ENCODE results near the gene PLXND1. TPM values are rescaled to one million over a fixed set of nuclear protein-coding genes. Genes with fewer than 3 reads are reported as not detected.
A peak's percentile ranks its signal among the peaks of the same experiment; 100 is the strongest.

The PLXND1 gene
- total RNA-seq, 4 donors from 2014 or later, result 13.1 to 305 (median 48.2) TPM

GRCh38 chr3:129525341-129525968 is 81.0 kb downstream of the PLXND1 start:
- no peak for TF ChIP-seq CTCF (IDR thresholded peaks at IDR 0.05)
- no peak for TF ChIP-seq POLR2A (IDR thresholded peaks at IDR 0.05)
- no peak for DNase-seq
- peaks cover 0 to 4% (median 0%) of the 10 kb centered on the region in 4 donors for H3K4me1 ChIP-seq
- peak overlapping the region in 1 of 4 donors; percentile 38 for H3K27ac ChIP-seq
- H3K9me3 ChIP-seq, result no peaks in the 10 kb centered on the region
- H3K27me3 ChIP-seq, result no peaks in the 10 kb centered on the region
- H3K36me3 ChIP-seq, result no peaks in the 10 kb centered on the region
- no peak overlapping the region for H3K4me3 ChIP-seq

GRCh38 chr3:129524081-129524480 is 82.4 kb downstream of the PLXND1 start:
- TF ChIP-seq POLR2A (IDR thresholded peaks at IDR 0.05), result no peak
- TF ChIP-seq CTCF (IDR thresholded peaks at IDR 0.05), result no peak
- Histone ChIP-seq H3K27me3 (no peaks in the 10 kb centered on the region), H3K4me3 (no peak overlapping the region), H3K4me1 (peaks cover 0 to 4% (median 0%) of the 10 kb centered on the region in 4 donors), H3K36me3 (no peaks in the 10 kb centered on the region), H3K27ac (no peak overlapping the region), H3K9me3 (no peaks in the 10 kb centered on the region)
- no peak for DNase-seq

GRCh38 chr3:129522953-129523352 is 83.5 kb downstream of the PLXND1 start:
- no peak for DNase-seq
- peaks cover 0 to 4% (median 0%) of the 10 kb centered on the region in 4 donors for H3K4me1 ChIP-seq
- no peaks in the 10 kb centered on the region for H3K27me3 ChIP-seq
- no peaks in the 10 kb centered on the region for H3K36me3 ChIP-seq
- no peak overlapping the region for H3K4me3 ChIP-seq
- no peak overlapping the region for H3K27ac ChIP-seq
- TF ChIP-seq POLR2A (IDR thresholded peaks at IDR 0.05), result no peak
- TF ChIP-seq CTCF (IDR thresholded peaks at IDR 0.05), result no peak
- H3K9me3 ChIP-seq, result no peaks in the 10 kb centered on the region

- TF ChIP-seq POLR2A (IDR thresholded peaks at IDR 0.05) (no peak), CTCF (IDR thresholded peaks at IDR 0.05) (no peak)
- H3K27ac ChIP-seq, result no peak overlapping the region
- H3K9me3 ChIP-seq, result no peaks in the 10 kb centered on the region
- H3K27me3 ChIP-seq, result no peaks in the 10 kb centered on the region
- no peak for DNase-seq
- H3K36me3 ChIP-seq, result no peaks in the 10 kb centered on the region
- H3K4me3 ChIP-seq, result no peak overlapping the region
- peaks cover 0 to 2% (median 0%) of the 10 kb centered on the region in 4 donors for H3K4me1 ChIP-seq
Measured at GRCh38 chr3:129521611-129522010, 84.9 kb downstream of the PLXND1 start.

- no peak overlapping the region for H3K27ac ChIP-seq
- H3K4me3 ChIP-seq, result no peak overlapping the region
- no peak for DNase-seq
- TF ChIP-seq POLR2A (IDR thresholded peaks at IDR 0.05) (no peak), CTCF (IDR thresholded peaks at IDR 0.05) (no peak)
- no peaks in the 10 kb centered on the region for H3K36me3 ChIP-seq
- no peaks in the 10 kb centered on the region for H3K27me3 ChIP-seq
- no peaks in the 10 kb centered on the region for H3K9me3 ChIP-seq
- no peaks in the 10 kb centered on the region for H3K4me1 ChIP-seq
Measured at GRCh38 chr3:129520960-129521359, 85.5 kb downstream of the PLXND1 start.
